NT2/D1 (cell line): ENCODE measurements around the gene ADCY7.

Experiments used
- SUZ12 ChIP-seq: IDR thresholded peaks from 2 replicates; pipeline ENCODE4 v1.6.1; 2011; ENCODE audit not compliant: insufficient read length, insufficient read depth; ENCODE audit errors: extremely low read depth
- YY1 ChIP-seq: IDR thresholded peaks from 2 replicates; pipeline ENCODE4 v1.6.1; 2011; ENCODE audit not compliant: insufficient read length, insufficient read depth
- ZNF274 ChIP-seq: IDR thresholded peaks from 2 replicates; pipeline ENCODE4 v1.6.1; 2011; ENCODE audit warnings: mild to moderate bottlenecking, low read depth, low read length

GRCh38 chr16:50238868-50239301, 27.5 kb upstream of the ADCY7 start:
- no peak for TF ChIP-seq SUZ12
- TF ChIP-seq ZNF274 = no peak
- no peak for TF ChIP-seq YY1
